Measurements from ENCODE around the gene EHHADH. TPM values are rescaled to one million over a fixed set of nuclear protein-coding genes. Genes with fewer than 3 reads are reported as not detected.

Gene EHHADH
- total and polyA plus RNA-seq, 2 of the 13 experiments (the other 11 are each of a cell fraction or from before 2014, with no cell fraction given), result 14.5 to 38.9 TPM

- TF ChIP-seq POLR2AphosphoS5 (IDR thresholded peaks at IDR 0.05; ENCODE audit: low read depth, low read length) (peak; percentile 96), POLR2G (IDR thresholded peaks at IDR 0.05; ENCODE audit: low read depth, low read length) (peak; percentile 97), ESRRA (CRISPR knock-in tag; IDR thresholded peaks at IDR 0.05; ENCODE audit: low read depth) (peak; percentile 24; the same call in 1 of the 2 replicates), ZNF580 (CRISPR knock-in tag; IDR thresholded peaks at IDR 0.05; ENCODE audit: borderline replicate concordance, low read depth) (peak; percentile 84; the same call in 1 of the 2 replicates), WIZ (CRISPR knock-in tag; IDR thresholded peaks at IDR 0.05) (no peak), NR2C2 (CRISPR knock-in tag; IDR thresholded peaks at IDR 0.05; ENCODE audit: borderline replicate concordance) (no peak), FUBP1 (CRISPR knock-in tag; IDR thresholded peaks at IDR 0.05; ENCODE audit: borderline replicate concordance) (no peak), ZNF407 (CRISPR knock-in tag; IDR thresholded peaks at IDR 0.05; ENCODE audit: not compliant biosample characterization) (no peak), KDM6A (CRISPR knock-in tag; IDR thresholded peaks at IDR 0.05; ENCODE audit: low read depth) (no peak), ATF7-NPFF (CRISPR knock-in tag; IDR thresholded peaks at IDR 0.05; ENCODE audit: low read depth) (0 out of 2 replicates have a peak, but pooled peaks have one; percentile 54), DZIP1 (CRISPR knock-in tag; IDR thresholded peaks at IDR 0.05) (0 out of 2 replicates have a peak, but pooled peaks have one; percentile 54), KLF6 (CRISPR knock-in tag; IDR thresholded peaks at IDR 0.05) (0 out of 2 replicates have a peak, but pooled peaks have one; percentile 20), PREB (CRISPR knock-in tag; IDR thresholded peaks at IDR 0.05) (no peak), ZFP36L2 (CRISPR knock-in tag; IDR thresholded peaks at IDR 0.05) (no peak)
These were observed at the start of gene EHHADH (continued) for GRCh38 chr3:185253645-185254410.
